GM19239 (cell line): Measurements from ENCODE around the gene ABCA2.
A peak's percentile ranks its signal among the peaks of the same experiment; 100 is the strongest.

Experiments used
- DNase-seq: peaks from one replicate; pipeline ENCODE4 v3.0.0; 2011; ENCODE audit warnings: low spot score; ENCODE audit not compliant: insufficient read length
- FAIRE-seq: peaks from 2 replicates; lab custom pipeline; 2011; peaks lifted over from hg19 to GRCh38; lab: Jason Lieb, UNC

Gene ABCA2

DNA sequence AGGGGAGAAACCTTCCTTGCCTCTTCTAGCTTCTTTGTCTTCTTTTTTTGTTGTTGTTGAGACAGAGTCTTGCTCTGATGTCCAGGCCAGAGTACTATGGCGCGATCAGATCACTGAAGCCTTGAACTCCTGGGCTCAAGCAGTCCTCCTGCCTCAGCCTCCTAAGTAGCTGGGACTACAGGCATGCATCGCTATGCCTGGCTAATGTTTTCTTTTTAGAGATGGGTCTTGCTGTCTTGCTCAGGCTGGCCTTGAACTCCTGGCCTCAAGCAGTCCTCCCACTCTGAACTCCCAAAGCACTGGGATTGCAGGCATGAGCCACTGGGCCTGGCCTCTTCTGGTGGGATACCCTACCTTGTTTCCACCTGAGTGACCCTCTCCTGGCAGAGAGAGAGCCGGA is 39.2 kb downstream of the ABCA2 start:
- FAIRE-seq, result no peak

GRCh38 chr9:136985853-136986252 is 42.2 kb downstream of the ABCA2 start:
- DNase-seq (no peak), FAIRE-seq (no peak)

More for the DNA sequence above, 39.2 kb downstream of the ABCA2 start:
- DNase-seq, result no peak

DNA sequence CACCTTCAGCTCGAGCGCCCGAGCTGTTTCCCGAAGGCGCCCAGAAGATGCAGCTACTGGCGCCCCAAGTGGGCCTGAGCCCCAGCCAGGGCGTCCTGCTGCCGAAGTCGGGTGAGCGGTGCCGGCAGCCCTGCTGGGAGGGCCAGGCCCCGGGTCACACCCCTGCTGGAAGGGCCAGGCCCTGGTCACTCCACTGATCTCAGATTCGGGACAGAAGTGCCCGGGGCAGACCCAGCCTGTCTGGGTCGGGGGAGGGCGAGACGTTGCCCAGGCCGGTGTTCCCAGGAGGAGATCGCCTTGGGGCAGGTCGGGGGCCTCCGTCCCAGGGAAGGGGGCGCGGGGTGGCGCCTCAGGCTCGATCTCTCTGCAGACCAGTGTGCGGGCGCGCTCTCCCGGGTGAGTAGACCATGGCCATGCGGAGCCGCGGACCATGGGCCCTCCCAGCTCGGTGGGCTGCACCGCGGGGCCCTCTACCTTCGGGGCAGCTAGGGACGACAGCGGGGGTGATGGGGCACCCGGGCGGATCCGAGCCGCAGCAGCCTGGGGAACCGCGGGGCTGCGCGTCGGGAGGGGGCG is 42.9 kb downstream of the ABCA2 start:
- no peak for FAIRE-seq
- DNase-seq, result no peak

- no peak for FAIRE-seq
- no peak for DNase-seq
Observed at GRCh38 chr9:136984464-136985026, 43.5 kb downstream of the ABCA2 start.

DNA sequence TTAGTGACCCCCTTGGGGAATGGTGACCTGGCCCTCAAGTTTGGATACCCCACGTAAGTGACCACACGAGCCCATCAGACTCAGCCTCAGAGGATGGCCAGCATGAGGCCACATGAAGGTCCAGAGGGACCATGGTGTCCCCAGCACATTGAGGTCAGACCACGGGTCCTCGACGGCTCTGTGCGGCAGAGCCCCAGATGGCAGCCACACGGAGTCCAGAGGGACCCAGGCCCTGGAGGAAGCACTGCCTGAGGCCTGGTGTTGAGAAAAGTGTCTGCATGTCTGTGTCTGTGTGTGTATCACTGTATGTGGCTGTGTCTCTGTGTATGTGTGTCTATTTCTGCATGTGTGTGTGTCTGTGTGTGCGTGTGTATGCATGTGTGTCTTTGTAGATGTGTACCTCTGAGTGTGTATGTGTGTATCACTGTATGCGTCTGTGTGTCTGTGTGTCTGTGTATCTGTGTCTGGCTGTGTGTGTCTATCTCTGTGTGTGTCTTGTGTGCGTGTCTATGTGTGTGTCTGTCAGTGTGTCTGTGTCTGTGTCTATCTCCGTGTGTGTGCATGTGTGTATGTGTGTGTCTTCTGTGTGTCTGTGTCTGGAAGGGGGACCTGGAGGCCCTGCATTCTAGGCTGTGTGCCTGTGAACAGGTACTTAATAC is 44.3 kb downstream of the ABCA2 start:
- FAIRE-seq (no peak), DNase-seq (no peak)

- FAIRE-seq (no peak), DNase-seq (no peak)
Observed at GRCh38 chr9:136983167-136983566, 44.9 kb downstream of the ABCA2 start.

GRCh38 chr9:136982232-136983051 is 45.6 kb downstream of the ABCA2 start, which contains the start of gene LCNL1:
LCNL1 (plus strand) TSS chr9:136982993; CDS start chr9:136983587, 594 bp downstream.
- DNase-seq (no peak), FAIRE-seq (no peak)

GRCh38 chr9:136981588-136982231 is 46.3 kb downstream of the ABCA2 start:
- FAIRE-seq, result no peak
- DNase-seq, result no peak

DNA sequence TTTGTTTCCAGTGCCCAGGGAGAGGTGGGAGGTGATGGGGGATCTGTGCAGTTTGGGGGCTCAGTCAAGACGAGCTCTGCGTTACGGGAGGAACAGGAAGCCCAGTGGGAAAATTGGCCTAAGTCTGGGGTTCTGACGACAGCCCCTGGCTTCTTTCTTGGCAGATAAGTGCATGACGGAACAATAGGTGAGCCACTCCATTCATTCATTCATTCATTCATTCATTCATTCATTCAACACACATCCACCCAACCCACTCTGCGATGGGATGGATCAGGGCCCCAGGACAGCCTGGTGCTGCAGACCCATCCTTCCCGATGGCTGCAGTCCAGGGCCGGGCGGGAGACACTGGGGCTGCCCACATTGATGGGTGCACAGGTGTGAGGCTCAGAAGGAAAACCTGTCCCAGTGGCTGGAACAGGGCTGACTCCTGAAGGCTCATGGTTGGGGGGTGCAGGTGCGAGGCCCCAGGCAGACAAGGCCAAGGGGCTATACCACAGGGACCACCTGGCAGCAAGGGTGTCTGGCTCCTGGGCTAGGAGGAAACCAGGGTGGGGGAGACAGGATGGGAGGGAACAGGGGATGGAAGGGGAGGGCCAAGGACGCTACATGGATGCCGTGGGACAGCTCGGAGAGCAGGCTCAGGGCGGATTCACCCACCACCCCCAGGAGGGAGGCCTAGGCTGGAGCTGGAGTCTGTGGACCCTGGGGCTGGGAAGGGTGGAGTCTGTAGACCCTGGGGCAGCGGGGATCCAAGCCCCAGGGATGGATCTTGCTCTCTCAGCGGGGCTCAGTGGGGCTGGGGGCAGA is 47.2 kb downstream of the ABCA2 start:
- FAIRE-seq, result no peak

GRCh38 chr9:136979769-136980587 is 48.1 kb downstream of the ABCA2 start:
- FAIRE-seq (no peak), DNase-seq (no peak)

More for the DNA sequence above, 47.2 kb downstream of the ABCA2 start:
- no peak for DNase-seq

DNA sequence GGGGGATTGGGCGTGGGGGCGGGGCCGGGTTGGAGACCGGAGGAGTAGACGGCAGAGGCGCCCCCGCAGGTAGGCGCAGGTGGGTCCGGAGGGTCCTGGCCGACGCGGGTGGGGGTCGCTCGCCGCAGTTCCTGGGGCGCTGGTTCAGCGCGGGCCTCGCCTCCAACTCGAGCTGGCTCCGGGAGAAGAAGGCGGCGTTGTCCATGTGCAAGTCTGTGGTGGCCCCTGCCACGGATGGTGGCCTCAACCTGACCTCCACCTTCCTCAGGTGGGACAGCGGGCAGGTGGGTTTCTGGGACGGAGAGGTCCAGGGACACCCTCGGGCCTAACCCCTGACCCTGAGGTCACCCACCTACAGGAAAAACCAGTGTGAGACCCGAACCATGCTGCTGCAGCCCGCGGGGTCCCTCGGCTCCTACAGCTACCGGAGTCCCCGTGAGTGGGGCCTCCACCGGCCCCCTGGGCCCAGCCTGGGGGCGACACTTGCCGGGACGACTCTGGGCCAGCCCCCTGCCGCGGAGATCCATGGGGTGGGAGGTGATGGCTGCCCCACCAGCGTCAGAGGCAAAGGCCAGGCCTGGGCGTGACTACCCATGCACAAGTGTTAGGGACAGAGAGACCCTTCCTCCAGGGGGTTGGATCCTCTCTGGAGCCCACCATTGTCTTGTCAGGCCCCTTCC is 49.0 kb downstream of the ABCA2 start:
- DNase-seq (no peak), FAIRE-seq (no peak)

DNA sequence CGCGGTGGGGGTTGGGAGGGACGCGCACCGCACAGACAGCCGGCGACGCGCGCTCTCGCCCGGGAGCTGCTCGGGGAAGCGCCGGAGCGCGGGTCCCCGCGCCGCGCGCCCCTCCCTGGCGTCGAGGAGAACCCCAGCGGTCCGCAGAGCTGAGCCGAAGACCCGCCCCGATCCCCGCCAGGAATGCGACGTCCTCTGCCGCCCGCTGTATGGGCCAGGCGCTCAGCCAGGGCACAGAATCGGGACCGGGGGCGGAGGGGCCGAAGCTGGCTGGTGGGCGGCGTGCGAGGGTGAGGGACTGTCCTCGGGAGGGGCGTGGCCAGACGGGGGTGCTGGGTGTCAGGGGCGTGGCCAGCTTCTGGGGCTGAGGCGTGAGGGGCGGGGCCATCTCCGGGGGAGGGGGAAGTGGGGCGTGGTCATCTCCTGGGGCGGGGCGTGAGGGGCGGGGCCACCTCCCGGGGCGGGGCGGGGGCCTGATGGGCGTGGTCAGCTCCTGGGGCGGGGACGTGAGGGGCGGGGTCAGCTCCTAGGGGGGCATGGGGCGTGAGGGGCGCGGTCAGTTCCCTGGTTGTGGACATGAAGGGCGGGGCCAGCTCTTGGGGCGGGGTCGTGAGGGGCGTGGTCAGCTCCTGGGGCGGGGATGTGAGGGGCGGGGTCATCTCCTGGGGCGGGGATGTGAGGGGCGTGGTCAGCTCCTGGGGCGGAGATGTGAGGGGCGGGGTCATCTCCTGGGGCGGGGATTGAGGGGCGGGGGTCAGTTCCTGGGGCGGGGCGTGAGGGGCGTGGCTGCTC is 49.8 kb downstream of the ABCA2 start:
- DNase-seq, result peak; percentile 65
- no peak for FAIRE-seq

DNA sequence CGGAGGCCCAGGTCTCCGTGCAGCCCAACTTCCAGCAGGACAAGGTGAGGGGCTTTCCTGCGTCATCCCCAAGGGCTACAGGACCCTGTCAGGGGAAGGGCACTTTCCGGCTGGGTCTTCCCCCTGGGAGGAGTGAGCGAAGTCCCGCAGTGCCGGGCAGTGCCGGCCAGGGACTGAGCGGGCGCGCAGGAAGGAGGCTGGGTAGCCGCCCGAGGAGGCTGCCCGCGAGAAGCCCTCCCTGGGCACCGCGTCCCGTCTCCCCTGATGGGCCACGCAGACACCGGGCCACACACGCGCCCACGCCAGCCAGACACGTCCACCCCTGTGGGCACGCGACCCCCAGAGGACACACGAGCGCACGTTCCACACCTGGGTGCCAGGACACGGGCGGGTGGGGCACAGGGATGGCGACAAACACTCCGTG is 50.4 kb downstream of the ABCA2 start:
- DNase-seq (no peak), FAIRE-seq (no peak)

DNA sequence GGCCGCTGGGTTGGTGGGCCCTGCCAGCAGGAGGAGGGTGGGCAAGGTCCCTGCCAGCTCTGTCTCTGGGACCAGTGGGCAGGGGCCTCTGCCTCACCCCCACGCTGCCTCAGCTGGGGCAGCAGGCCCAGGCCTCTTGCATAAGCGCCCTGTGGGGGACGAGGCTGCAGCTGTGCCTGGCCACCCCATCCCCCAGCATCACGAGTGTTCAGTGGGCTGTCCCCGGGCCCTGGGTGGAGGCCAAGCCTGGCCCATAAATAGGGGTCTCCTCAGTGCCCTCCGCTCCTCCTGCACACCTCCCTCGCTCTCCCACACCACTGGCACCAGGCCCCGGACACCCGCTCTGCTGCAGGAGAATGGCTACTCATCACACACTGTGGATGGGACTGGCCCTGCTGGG is 50.8 kb downstream of the ABCA2 start, which contains the start of gene PTGDS:
TSS of gene PTGDS (plus strand) at position 282 of the 400 bp plus-strand sequence. CDS start at position 357, 75 bp downstream.
- DNase-seq, result no peak
- no peak for FAIRE-seq

- DNase-seq, result no peak
- no peak for FAIRE-seq
Observed at GRCh38 chr9:136975644-136976043, 52.4 kb downstream of the ABCA2 start.

DNA sequence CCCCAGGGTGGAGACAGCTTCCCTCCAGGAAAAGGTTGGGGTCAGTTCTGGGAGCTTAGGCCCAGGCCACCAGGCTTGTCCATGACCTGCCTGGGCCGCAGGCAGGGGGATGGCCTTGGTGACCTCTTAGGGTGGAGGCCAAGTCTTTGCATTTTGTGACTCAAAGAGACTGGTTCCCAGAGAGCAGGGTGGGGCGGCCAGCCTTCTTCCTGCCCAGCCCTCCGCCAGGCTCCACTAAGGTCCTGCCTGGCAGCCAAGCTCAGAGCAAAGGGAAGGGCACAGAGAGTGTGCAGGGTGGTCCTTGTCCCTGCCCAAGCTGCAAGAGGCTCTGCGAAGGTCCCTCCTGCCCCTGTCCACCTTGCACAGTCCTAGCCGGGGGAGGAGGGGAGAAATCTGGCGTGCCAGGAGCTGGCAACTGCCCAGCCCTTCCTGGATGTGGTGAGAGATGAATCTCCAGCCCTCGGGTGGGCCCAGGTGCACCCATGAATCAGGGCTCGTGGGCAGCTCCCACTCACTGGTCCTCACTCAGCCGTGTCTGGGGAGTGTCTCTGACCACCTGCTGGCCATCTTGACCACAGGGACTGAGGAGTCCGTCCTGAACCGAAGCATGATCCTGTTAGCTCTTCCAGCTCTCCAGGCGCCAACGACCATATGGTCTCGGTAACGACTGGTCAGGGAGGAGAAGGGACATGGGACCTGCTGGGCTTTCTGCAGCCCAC is 53.1 kb downstream of the ABCA2 start:
- DNase-seq, result no peak
- no peak for FAIRE-seq
